Measurements from ENCODE around the gene CHP2. TPM values are rescaled to one million over a fixed set of nuclear protein-coding genes. Genes with fewer than 3 reads are reported as not detected.

CHP2 gene
- total and polyA plus RNA-seq, 2 of the 13 experiments (the other 11 are each of a cell fraction or from before 2014, with no cell fraction given): not detected

DNA sequence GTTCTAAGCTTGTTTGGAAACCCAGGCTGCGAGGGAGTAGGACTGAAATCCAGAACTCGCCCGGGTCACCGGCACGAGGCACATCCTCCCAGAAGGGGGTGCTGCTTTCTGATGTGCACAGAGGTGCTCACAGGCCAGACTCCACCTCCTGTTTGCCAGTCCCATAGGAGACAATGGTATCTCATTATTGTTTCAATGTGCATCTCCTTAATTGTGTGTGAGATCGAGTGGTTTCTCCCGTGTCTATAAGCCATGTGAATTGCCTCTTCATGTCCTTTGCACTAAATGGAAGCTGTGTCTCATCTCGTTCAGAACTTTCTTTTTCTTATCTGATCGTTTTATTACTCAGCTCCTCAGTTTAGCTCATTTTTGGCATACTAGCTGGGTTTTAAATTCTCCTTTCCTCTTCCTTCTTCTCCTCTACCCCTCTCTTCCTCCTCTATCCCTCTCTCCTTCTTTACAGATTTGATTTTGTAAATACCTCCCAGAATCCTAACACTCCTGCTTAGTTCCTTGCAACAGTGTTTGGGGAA, 48.8 kb downstream of the CHP2 start:
- DNase-seq (ENCODE audit: low spot score): peak; percentile 43
- H3K9ac ChIP-seq (ENCODE audit: insufficient read depth, low read depth, low read length): no peak overlapping the region
- ChIA-PET POLR2A (no interaction called here), CTCF (ENCODE audit: low intra/inter-chr PET ratio, low total read pairs) (interaction anchor here (0.7 to 5.0 kb wide), 4 partner anchors 68 to 232 kb away, joined by 3 to 54 read pairs (median 3); no protein-coding TSS in a partner anchor)
- ATAC-seq: peak; percentile 96
- no TSS peak for BruUV-seq (replicated peaks)
- no peaks in the 10 kb centered on the region for H3K9me3 ChIP-seq (ENCODE audit: low read length)
- no peak overlapping the region for H3K4me3 ChIP-seq (replicated peaks in 1 of 3; ENCODE audit: insufficient read depth in 1 of 3, low read depth in 2 of 3, low read length in 3 of 3)
- peak; percentile 92 for FAIRE-seq
- WGBS (ENCODE audit: low lambda C conversion rate): under 1% methylated on average over 9 of the region's 9 CpGs
- no peaks in the 10 kb centered on the region for H4K20me1 ChIP-seq (ENCODE audit: insufficient read depth, low read length)
- no peak overlapping the region for H3K4me2 ChIP-seq (ENCODE audit: low read depth, low read length)
- no peaks in the 10 kb centered on the region for H3K4me1 ChIP-seq (ENCODE audit: insufficient read depth, low read length)
- H2AFZ ChIP-seq (ENCODE audit: low read length): no peak overlapping the region
- H3K36me3 ChIP-seq (replicated peaks in 1 of 2; ENCODE audit: control insufficient read depth in 1 of 2, insufficient read depth in 2 of 2, low read length in 2 of 2): no peaks in the 10 kb centered on the region
- intact Hi-C loops (cut with micrococcal nuclease; ENCODE audit: unreplicated experiment) (loop anchor here (5.0 kb wide), 2 partner anchors 66 to 699 kb away; no protein-coding TSS in a partner anchor), in situ Hi-C loops (cut with HindIII; ENCODE audit: extremely low pct_ligation_motif_present, low pct_unique_long_range_greater_than_20kb) (loop anchor here (5.0 kb wide), 2 partner anchors 209 to 234 kb away; no protein-coding TSS in a partner anchor)
- TF ChIP-seq, protein P1, sequence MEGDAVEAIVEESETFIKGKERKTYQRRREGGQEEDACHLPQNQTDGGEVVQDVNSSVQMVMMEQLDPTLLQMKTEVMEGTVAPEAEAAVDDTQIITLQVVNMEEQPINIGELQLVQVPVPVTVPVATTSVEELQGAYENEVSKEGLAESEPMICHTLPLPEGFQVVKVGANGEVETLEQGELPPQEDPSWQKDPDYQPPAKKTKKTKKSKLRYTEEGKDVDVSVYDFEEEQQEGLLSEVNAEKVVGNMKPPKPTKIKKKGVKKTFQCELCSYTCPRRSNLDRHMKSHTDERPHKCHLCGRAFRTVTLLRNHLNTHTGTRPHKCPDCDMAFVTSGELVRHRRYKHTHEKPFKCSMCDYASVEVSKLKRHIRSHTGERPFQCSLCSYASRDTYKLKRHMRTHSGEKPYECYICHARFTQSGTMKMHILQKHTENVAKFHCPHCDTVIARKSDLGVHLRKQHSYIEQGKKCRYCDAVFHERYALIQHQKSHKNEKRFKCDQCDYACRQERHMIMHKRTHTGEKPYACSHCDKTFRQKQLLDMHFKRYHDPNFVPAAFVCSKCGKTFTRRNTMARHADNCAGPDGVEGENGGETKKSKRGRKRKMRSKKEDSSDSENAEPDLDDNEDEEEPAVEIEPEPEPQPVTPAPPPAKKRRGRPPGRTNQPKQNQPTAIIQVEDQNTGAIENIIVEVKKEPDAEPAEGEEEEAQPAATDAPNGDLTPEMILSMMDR (CRISPR knock-in tag; IDR thresholded peaks at IDR 0.05): peak; percentile 76
- TF ChIP-seq CREM (IDR thresholded peaks at IDR 0.05): no peak
- TF ChIP-seq CREM (CRISPR knock-in tag; IDR thresholded peaks at IDR 0.05): no peak
- peak; percentile 71 for TF ChIP-seq STAG1 (CRISPR knock-in tag; IDR thresholded peaks at IDR 0.05)
- peak; percentile 44; the same call in 1 of the 2 replicates for TF ChIP-seq SMC3 (IDR thresholded peaks at IDR 0.05; ENCODE audit: low read length)
- TF ChIP-seq RAD21 (CRISPR knock-in tag; IDR thresholded peaks at IDR 0.05): peak; percentile 47
- TF ChIP-seq SNRNP70 (IDR thresholded peaks at IDR 0.05; ENCODE audit: low read depth, low read length): no peak
- TF ChIP-seq, protein P2, sequence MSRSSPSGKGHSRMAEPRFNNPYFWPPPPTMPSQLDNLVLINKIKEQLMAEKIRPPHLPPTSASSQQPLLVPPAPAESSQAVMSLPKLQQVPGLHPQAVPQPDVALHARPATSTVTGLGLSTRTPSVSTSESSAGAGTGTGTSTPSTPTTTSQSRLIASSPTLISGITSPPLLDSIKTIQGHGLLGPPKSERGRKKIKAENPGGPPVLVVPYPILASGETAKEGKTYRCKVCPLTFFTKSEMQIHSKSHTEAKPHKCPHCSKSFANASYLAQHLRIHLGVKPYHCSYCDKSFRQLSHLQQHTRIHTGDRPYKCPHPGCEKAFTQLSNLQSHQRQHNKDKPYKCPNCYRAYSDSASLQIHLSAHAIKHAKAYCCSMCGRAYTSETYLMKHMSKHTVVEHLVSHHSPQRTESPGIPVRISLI (CRISPR knock-in tag; IDR thresholded peaks at IDR 0.05; ENCODE audit: borderline replicate concordance): no peak
- H3K27me3 ChIP-seq (ENCODE audit: control insufficient read depth in 1 of 2, insufficient read depth in 2 of 2, low read length in 2 of 2): 0 out of 5 replicates have a peak, but pooled peaks cover 0 to 4% of the 10 kb centered on the region in 2 experiments
- no peak overlapping the region for H3K27ac ChIP-seq (ENCODE audit: extremely low read length, insufficient read depth, low read length)
- H3K79me2 ChIP-seq (ENCODE audit: insufficient read depth, low read length): no peaks in the 10 kb centered on the region

Measured in HepG2 (cell line).